Caki2 (cell line): Measurements from ENCODE around the gene NSMF. TPM values are rescaled to one million over a fixed set of nuclear protein-coding genes. Genes with fewer than 3 reads are reported as not detected.
A peak's percentile ranks its signal among the peaks of the same experiment; 100 is the strongest.
"Not testable (repeated sequence)": the region's sequence is repeated elsewhere in the genome, so short reads cannot be mapped to it uniquely, and the experiment has no call there.

Experiments
- DNase-seq: peaks from one replicate; pipeline ENCODE4 v3.0.0-alpha.2; 2015; ENCODE audit warnings: low read depth
- in situ Hi-C: cut with HindIII; loops from 2 replicates; pipeline ENCODE4 v1.10.0; 2016; ENCODE audit warnings: low sequenced_read_pairs, low pct_unique_long_range_greater_than_20kb, mixed read lengths
- total RNA-seq: library from RNA; depleted of rRNA; stranded (reverse); fragments of >200 nt; shearing (Covaris generic); gene quantifications from 2 replicates; pipeline ENCODE4 v1.2.3, GENCODE V29; 2014; ENCODE audit warnings: low replicate concordance

NSMF gene
- total RNA-seq, 1 experiment from 2014 or later, result 41.5 TPM

DNA sequence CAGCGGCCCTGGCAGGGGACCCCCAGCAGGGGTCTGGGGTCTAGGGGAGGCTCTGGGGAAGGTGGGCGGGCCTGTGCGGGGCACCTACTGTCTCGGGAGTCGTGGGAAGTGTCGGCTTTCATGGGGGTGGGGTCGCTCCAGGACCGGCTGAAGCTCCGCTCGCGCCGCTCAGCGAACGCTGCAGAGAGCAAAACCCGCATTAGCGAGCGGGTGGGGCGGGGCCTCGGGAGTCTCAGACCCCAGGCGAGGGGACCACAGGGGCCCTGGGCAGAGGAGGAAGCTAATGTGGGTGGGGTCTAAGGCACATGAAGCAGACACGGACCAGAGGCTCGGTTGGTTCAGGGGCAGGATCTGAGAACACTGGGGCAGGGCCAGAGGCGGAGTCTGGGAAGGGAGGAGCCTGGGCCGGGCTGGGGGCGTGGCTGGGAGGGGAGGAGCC is 5.5 kb downstream of the NSMF start:
- no peak for DNase-seq
- in situ Hi-C loops, result no loop called here

- no peak for DNase-seq
- in situ Hi-C loops, result no loop called here
These were observed 6.1 kb downstream of the NSMF start for GRCh38 chr9:137452761-137453642.

- in situ Hi-C loops, result no loop called here
- no peak for DNase-seq
These were observed 7.0 kb downstream of the NSMF start for GRCh38 chr9:137452006-137452760.

DNA sequence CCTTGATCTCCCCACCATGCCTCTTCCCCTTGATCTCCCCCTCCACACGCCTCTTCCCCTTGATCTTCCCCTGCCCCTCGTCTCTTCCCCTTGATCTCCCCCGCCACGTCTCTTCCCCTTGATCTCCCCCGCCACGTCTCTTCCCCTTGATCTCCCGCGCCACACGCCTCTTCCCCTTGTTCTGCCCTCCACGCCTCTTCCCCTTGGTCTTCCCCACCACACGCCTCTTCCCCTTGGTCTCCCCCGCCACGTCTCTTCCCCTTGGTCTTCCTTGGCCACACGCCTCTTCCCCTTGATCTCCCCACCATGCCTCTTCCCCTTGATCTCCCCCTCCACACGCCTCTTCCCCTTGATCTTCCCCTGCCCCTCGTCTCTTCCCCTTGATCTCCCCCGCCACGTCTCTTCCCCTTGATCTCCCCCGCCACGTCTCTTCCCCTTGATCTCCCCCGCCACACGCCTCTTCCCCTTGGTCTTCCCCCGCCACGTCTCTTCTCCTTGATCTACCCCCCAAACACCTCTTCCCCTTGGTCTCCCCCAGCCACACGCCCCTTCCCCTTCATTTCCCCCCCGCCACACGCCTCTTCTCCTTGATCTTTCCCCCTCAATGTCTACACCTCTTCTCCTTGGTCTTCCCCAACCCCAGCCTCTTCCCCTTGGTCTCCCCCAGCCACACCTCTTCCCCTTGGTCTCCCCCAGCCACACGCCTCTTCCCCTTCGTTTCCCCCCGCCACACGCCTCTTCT is 7.7 kb downstream of the NSMF start:
- in situ Hi-C loops, DNase-seq: not testable (repeated sequence)

DNA sequence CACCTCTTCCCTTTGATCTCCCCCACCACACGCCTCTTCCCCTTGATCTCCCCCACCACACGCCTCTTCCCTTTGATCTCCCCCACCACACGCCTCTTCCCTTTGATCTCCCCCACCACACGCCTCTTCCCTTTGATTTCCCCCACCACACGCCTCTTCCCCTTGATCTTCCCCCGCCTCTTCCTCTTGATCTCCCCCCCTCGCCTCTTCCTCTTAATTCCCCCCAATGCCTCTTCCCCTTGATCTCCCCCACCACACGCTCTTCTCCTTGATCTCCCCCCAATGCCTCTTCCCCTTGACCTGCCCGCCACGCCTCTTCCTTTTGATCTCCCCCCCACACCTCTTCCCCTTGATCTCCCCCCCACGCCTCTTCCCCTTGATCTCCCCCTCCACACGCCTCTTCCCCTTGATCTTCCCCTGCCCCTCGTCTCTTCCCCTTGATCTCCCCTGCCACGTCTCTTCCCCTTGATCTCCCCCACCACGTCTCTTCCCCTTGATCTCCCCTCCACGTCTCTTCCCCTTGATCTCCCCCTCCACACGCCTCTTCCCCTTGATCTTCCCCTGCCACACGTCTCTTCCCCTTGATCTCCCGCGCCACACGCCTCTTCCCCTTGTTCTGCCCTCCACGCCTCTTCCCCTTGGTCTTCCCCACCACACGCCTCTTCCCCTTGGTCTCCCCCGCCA is 8.5 kb downstream of the NSMF start:
- in situ Hi-C loops, DNase-seq: not testable (repeated sequence)

DNA sequence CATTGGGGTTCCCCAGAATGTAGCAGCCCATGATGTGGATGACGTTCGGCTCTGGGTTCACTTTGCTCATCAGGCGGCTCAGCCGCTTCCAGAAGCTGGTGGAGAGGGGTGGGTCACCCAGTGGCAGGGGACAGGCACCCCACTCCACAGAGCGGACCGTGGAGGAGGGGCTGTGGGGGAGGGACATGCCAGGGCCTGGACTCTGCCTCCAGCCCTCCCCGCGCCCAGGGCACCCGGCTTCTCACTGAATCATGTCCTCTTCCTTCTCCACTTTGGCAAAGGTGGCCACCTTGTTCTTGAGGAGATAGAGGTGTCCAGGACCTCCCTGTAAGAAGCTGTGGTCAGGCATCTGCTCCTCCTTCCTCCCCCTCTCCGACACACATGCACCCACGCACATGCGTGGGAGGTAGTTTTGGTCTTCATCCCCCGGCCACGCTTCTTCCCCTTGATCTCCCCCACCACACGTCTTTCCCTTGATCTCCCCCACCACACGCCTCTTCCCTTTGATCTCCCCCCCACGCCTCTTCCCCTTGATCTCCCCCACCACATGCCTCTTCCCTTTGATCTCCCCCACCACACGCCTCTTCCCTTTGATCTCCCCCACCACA is 9.1 kb downstream of the NSMF start:
- DNase-seq, result no peak
- in situ Hi-C loops, result no loop called here

DNA sequence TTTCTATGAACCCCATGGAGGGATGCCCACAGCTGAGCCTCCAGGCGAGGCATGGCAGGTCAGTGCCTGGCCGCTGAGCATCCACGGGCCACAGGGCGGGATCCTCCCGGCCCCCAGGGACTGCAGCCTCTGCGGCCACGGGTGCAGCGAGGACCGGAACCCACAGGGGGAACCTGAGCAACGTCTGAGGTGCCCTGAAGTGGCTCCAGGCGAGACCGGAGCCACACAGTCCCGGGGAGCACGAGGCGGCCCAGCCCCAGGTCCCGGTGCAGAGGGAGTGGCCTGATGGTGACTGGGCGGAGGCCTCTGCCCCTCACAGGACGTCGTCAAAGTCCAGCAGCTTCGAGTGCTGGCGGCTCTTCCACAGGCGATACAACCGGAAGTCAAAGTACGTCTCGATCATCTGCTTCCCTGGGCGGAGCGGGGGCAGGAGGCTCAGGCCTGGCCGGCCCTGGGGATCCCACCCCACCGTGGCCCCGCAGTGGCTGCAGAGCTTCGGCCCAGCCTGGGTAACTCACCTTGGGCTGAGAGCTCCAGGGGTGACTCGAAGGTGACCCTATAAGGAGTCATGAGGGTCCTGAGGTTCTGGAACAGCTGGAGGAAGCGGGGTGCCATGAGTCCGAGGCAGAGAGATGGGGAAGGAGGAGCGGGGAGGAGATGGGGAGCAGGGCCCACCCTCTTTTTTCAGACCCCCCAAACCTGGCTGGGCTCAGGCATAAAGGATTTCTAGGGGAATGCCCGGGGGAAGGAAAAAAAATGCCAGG is 9.9 kb downstream of the NSMF start:
- no peak for DNase-seq
- in situ Hi-C loops, result no loop called here

DNA sequence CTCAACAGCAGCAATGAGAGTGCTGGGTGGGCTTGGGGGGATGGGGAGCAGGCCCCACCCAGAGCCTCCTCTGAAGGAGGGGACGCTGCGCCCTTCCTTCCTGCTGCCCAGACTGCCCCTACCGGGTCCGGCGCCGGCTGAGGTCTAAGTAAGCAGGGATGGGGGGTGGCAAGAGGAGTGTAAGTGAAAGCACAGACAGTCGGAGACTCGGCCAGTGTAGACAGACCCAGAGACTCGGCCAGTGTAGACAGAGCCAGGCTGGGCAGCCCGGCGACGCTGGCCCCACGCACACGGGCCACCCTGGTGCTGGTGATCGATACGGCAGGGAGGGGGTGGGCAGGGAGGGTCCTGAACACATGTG is 10.6 kb downstream of the NSMF start:
- in situ Hi-C loops, result no loop called here
- DNase-seq, result no peak

DNA sequence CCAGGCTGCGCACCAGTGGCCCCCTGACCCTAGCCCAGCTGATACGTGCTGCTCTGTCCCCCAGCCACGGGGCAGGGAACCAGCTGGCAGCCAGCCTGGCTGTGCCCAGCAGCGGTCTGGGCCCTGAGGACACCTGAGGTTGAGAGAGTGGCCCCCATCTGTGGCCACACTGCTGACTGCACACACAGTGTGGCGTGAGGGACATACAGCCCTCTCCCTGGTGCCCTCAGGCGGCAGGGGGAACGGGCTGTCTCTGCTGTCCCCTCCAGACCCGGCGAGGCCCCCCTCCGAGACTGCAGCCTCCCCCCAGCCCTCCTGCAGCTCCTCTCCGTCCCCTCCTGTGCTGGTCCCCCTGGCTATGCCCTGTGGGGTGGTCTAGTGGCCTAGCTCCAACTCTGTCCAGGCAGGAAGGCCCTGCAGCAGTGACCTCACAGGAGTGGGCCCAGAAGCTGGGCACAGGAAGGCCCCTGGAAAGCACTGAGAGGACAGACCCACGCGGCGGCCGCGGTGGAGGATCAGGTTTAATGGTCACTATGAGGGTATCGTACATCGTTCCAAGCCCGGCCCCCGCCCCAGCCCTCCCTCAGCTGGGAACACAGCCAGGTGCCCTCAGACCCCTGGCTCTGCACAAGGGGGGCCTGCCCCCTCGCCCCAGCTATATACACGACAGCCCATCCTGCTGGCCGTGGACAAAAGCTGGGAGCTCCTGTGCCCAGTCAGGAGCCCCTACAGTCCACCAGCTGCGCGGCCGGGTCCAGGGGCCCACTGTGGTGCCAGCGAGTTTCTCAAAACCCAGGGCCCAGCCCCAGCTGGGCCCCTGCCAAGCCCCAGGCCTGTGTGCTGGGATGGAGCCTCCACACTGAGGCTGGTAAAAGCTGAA is 11.2 kb downstream of the NSMF start:
- in situ Hi-C loops, result no loop called here
- no peak for DNase-seq

DNA sequence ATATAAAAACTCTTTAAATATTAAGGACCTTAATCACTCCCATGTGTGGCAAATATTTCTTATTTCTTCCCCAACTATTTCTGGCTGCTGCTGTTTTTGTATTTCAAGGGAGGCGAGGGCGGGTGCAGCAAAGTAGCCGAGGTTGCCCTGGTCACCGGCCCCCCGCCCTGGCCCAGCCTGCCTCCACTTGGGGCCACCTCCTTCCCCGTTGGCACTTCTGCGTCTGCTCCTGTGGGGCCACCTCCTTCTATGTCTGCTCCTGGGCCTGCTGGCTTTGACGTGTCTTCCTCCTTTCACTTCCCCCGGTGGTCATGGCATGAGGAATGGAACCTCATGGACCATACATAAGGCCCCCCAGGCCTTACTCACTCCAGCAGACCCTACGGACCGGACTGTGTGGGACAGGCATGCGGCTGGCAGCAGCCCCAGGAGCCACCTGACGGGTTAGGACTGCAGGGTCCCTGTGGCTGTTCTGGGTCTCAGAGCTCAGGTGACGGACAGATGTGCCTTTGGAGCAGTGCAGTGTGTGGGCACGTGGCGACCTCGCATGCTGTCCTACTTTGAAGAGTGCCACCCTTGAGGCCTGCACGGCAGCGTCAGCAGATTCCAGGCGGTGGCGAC is 12.2 kb downstream of the NSMF start:
- no peak for DNase-seq
- in situ Hi-C loops, result no loop called here

GRCh38 chr9:137445930-137446431 is 13.2 kb downstream of the NSMF start:
- DNase-seq, result no peak
- in situ Hi-C loops, result no loop called here

DNA sequence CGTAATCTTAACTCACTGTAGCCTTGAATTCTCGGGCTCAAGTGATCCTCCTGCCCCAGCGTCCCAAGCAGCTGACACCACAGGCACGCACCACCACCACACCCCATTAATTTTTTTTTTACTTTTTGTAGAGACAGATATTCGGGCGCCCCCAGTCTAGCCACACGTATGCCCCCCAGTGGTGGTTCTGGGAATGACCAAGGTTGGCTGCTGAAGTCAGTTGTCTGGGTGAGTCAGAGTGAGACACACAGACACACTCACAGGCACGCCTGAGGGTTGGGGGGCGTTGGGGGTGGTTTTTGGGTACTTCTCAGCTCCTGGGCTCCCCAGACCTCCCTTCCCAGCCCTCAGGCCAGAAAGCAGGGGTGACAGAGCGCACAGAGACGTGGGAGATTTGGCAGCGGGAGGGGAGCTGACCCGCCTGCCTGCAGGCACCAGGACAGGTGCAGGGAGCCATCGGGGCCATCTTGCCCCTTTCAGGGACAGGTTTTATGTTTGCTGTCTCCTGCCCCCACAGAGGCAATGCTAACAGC is 13.8 kb downstream of the NSMF start:
- peak; percentile 73 for DNase-seq
- in situ Hi-C loops, result no loop called here

- in situ Hi-C loops, result no loop called here
- DNase-seq, result no peak
These were observed 14.9 kb downstream of the NSMF start for GRCh38 chr9:137444106-137444790.

DNA sequence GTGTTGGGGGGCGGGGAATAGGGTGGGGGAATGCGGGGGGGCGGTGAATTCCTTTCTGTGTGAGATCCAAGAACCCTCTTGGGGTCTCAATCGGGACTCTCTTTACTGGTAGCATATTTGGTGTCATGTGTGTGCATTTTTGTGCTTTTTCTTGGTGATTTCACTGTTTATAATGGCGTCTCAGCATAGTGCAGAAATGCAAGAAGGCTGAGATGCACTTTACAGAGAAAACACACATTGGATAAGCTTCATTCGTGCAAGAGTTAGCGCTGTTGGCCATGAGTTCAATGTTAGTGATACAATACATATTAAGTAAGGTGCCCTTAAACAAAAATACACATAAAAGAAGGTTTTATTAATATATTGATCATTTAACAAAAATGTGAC is 17.2 kb downstream of the NSMF start:
- in situ Hi-C loops, result no loop called here
- DNase-seq, result no peak

DNA sequence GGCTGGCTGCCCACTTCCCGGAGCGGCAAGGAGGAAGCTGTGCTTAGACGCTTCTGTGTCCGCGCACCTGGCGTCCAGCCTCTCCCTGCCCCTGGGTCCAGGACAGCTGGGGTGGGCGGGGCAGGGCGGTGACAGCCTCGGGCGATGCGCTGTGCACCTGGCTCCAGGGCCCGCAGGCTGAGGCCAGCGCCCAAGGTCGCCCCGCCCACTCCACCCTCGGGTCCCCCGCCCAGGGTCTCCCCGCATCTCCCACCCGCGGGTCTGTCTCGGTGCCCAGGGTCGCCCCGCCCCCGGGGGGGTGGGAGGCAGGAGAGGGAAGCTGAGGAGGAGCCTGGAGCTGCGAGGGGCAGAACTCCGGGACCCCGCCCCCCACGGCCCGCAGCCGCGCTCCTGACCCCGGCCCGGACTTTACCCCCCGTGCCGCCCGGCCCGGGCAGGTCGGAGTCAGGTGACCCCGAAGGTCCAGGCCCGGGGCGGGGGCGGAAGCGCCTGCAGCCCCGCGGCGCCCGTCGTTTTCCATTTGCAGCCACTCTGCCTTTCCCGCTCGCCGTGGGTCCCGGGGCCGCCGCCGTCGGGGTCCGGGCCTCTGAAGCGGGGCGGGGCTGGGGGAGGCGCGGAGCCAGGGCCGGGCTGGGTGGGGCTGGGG is 17.7 kb downstream of the NSMF start, which contains the start of gene ENTPD8:
ENTPD8 (minus strand) TSS at position 69 of the 646 bp plus-strand sequence. CDS start 3,072 bp downstream, outside the sequence.
- in situ Hi-C loops, result no loop called here
- DNase-seq, result no peak
